Ovary (tissue), 9 donors: ENCODE data around the gene RASA2. TPM values are rescaled to one million over a fixed set of nuclear protein-coding genes. Genes with fewer than 3 reads are reported as not detected.

Experiments used
- DNase-seq, 5 donors: peaks; one replicate each; pipeline ENCODE4 v3.0.0-alpha.2; 2019 to 2020
- H3K27ac ChIP-seq, 2 donors: fragments of 200-600 bp; one replicate each; pipeline versions ENCODE4 v1.5.1 to v1.8.0; 2019 to 2022
- H3K27me3 ChIP-seq: fragments of 200-600 bp; one replicate; pipeline ENCODE4 v1.8.0; 2022
- H3K36me3 ChIP-seq: fragments of 200-600 bp; sonication (generic); one replicate; pipeline ENCODE4 v1.5.1; 2019
- H3K4me1 ChIP-seq: one replicate; pipeline ENCODE4 v1.8.1; 2013; ENCODE audit warnings: mild to moderate bottlenecking, moderate library complexity; ENCODE audit not compliant: insufficient read depth
- H3K4me3 ChIP-seq: fragments of 200-600 bp; sonication (generic); one replicate; pipeline ENCODE4 v1.5.1; 2017
- H3K9me3 ChIP-seq, 2 donors: fragments of 200-600 bp in 1 of 2; sonication (generic) in 1 of 2; one replicate each; pipeline versions ENCODE4 v1.5.1 to v1.8.1; 2013 to 2019; ENCODE audit warnings: mild to moderate bottlenecking in 1 of 2, moderate library complexity in 1 of 2
- CTCF ChIP-seq, 3 donors: fragments of 450-650 bp in 2 of 3; fragments of 200-600 bp in 1 of 3; IDR thresholded peaks; one replicate each; pipeline versions ENCODE4 v1.5.1 to v1.8.0; 2016 to 2022; ENCODE audit warnings: antibody characterized with exemption in 3 of 3, mild to moderate bottlenecking in 1 of 3
- EP300 ChIP-seq: sonication (generic); formaldehyde crosslinking; IDR thresholded peaks from one replicate; pipeline ENCODE4 v1.6.1; 2017; ENCODE audit warnings: antibody characterized with exemption
- POLR2A ChIP-seq: fragments of 450-650 bp; IDR thresholded peaks from one replicate; pipeline ENCODE4 v1.6.1; 2017; ENCODE audit warnings: antibody characterized with exemption, mild to moderate bottlenecking, moderate library complexity
- WGBS, 3 donors: extraction: QIAGEN DNeasy Blood & Tissue Kit in 1 of 3; methylation state at CpG; one replicate each; pipeline versions ENCODE4 v1.1.5 to v1.1.7; 2013 to 2017; 5-methylcytosine and 5-hydroxymethylcytosine counted together
- intact Hi-C, 4 donors: fragments of 100-400 bp; cut with DNase I; formaldehyde crosslinking; loops; one replicate each; pipeline versions ENCODE4 v1.11.0 to v1.15.1; 2022 to 2023
- polyA plus RNA-seq, 2 donors: library from polyadenylated mRNA; stranded (reverse); fragments of 200-250 nt in 1 of 2; fragments of 350-450 nt in 1 of 2; fragmentation: Illumina TruSeq in 1 of 2; extraction: RNeasy Lipid Tissue Mini Kit (QIAGEN cat#74804) in 1 of 2; gene quantifications; one replicate each; pipeline ENCODE4 v1.2.3, GENCODE V29; 2013 to 2014
- total RNA-seq, 7 donors: library from RNA; depleted of rRNA in 2 of 7; stranded (reverse); fragments of >200 nt in 2 of 7; fragmentation: NEBNext Ultra II Directional in 3 of 7; extraction: Animal tissue kit (Norgen Biotek cat#: 25700) in 3 of 7; gene quantifications; one replicate each; pipeline versions ENCODE4 v1.1.0 to v1.2.4, GENCODE V29; 2016 to 2023
- donor health status: DM: no; HTN: no; CAD: no; lungs with moderate emphysema.
- donor health status: DM: no; HTN: no; CAD: no.
- donor health status: Bipolar disorder and iron deficiency.
- donor health status: DM: yes; HTN: yes; CAD: no.
- donor health status: DM: no; HTN: no; CAD: no.
- donor health status: DM: yes; HTN: yes; CAD: no.

The RASA2 gene
- total and polyA plus RNA-seq, 9 donors, result 6.9 to 28.1 (median 17.6) TPM

DNA sequence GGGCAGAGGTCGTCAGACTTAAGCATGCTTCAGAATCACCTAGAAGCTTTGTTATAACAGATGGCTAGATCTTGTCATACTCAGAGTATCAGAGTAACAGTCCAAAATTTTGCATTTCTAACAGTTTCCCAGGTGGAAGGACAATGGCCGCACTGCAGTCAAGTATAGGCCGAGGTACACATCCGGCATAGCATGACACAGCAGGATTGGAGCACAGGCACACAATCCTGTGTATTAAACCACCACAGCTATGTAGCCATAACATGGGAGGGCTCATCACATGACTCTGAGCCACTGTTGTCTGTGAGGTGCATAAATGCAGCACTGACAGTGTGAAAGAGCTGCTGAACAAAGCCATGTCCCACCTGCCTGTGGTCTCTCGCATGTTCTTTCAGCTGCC, 165.5 kb downstream of the RASA2 start:
- no peak for TF ChIP-seq EP300
- TF ChIP-seq POLR2A, result no peak
- TF ChIP-seq CTCF (IDR thresholded peaks at IDR 0.05), result no peak
- Histone ChIP-seq H3K4me1 (peaks cover 2% of the 10 kb centered on the region), H3K4me3 (no peak overlapping the region), H3K9me3 (no peaks in the 10 kb centered on the region), H3K27ac (no peak overlapping the region), H3K36me3 (no peaks in the 10 kb centered on the region), H3K27me3 (no peaks in the 10 kb centered on the region)
- intact Hi-C loops, result no loop called here
- 85 to 99% (median 98%) methylated on average over 5 of the region's 5 CpGs for WGBS, 3 donors
- DNase-seq, result no peak

GRCh38 chr3:141653847-141654246, 167.0 kb downstream of the RASA2 start:
- DNase-seq, result no peak
- no peaks in the 10 kb centered on the region for H3K36me3 ChIP-seq
- intact Hi-C loops, result no loop called here
- no peak overlapping the region for H3K4me3 ChIP-seq
- no peak overlapping the region for H3K27ac ChIP-seq
- peaks cover 2% of the 10 kb centered on the region for H3K4me1 ChIP-seq
- TF ChIP-seq POLR2A (no peak), CTCF (IDR thresholded peaks at IDR 0.05) (no peak)
- H3K9me3 ChIP-seq, result no peaks in the 10 kb centered on the region
- H3K27me3 ChIP-seq, result no peaks in the 10 kb centered on the region
- 53 to 58% (median 56%) methylated on average over 4 of the region's 4 CpGs for WGBS, 3 donors

GRCh38 chr3:141655801-141656200, 169.0 kb downstream of the RASA2 start:
- no peaks in the 10 kb centered on the region for H3K27me3 ChIP-seq
- TF ChIP-seq EP300, result no peak
- no peak for TF ChIP-seq CTCF (IDR thresholded peaks at IDR 0.05)
- no peak for TF ChIP-seq POLR2A
- intact Hi-C loops, result no loop called here
- no peaks in the 10 kb centered on the region for H3K9me3 ChIP-seq
- H3K4me1 ChIP-seq, result peaks cover 6% of the 10 kb centered on the region
- DNase-seq, result no peak
- no peak overlapping the region for H3K4me3 ChIP-seq
- WGBS, 3 donors, result 90 to 93% (median 92%) methylated on average over 4 of the region's 4 CpGs
- H3K27ac ChIP-seq, result no peak overlapping the region
- no peaks in the 10 kb centered on the region for H3K36me3 ChIP-seq

DNA sequence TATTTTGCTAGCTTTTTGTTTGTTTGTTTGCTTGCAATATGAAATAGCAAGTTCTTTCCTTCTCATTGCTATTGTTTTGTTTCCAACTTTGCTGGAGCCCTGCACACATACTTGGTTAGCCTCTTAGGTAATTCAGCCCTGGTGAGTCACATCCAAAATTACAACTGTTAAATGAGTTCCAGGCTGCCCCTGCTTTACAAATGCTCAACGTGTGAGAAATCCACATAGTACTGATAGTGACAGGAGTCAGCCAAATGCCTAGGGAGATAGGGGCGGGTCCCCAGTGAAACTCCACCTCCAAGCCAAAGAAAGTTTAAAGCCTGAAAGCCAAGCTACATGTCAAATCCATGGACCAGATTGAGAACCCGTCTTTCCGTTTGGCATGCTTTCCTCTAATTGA, 169.9 kb downstream of the RASA2 start:
- no peaks in the 10 kb centered on the region for H3K27me3 ChIP-seq
- H3K4me3 ChIP-seq, result no peak overlapping the region
- no peak overlapping the region for H3K27ac ChIP-seq
- H3K9me3 ChIP-seq, result no peaks in the 10 kb centered on the region
- H3K36me3 ChIP-seq, result no peaks in the 10 kb centered on the region
- TF ChIP-seq EP300 (no peak), POLR2A (no peak), CTCF (IDR thresholded peaks at IDR 0.05) (no peak)
- intact Hi-C loops, result no loop called here
- no peak for DNase-seq
- peaks cover 10% of the 10 kb centered on the region for H3K4me1 ChIP-seq
- 69 to 77% (median 71%) methylated on average over 4 of the region's 4 CpGs for WGBS, 3 donors

- no peak overlapping the region for H3K27ac ChIP-seq
- peaks cover 10% of the 10 kb centered on the region for H3K4me1 ChIP-seq
- no peak overlapping the region for H3K4me3 ChIP-seq
- H3K36me3 ChIP-seq, result no peaks in the 10 kb centered on the region
- H3K27me3 ChIP-seq, result no peaks in the 10 kb centered on the region
- no peak for TF ChIP-seq CTCF (IDR thresholded peaks at IDR 0.05)
- TF ChIP-seq POLR2A, result no peak
- TF ChIP-seq EP300, result no peak
- H3K9me3 ChIP-seq, result no peaks in the 10 kb centered on the region
- no peak for DNase-seq
- intact Hi-C loops, result no loop called here
These were observed 170.7 kb downstream of the RASA2 start for GRCh38 chr3:141657516-141657915.
